CD4-positive, alpha-beta T cell treated with Interleukin-15 for 4 hours (primary cell): ENCODE measurements around the gene TOP3B.

Source experiments
- DNase-seq: peaks from one replicate; pipeline ENCODE4 v3.0.0-alpha.2; 2020; ENCODE audit warnings: low spot score

Gene TOP3B, protein sequence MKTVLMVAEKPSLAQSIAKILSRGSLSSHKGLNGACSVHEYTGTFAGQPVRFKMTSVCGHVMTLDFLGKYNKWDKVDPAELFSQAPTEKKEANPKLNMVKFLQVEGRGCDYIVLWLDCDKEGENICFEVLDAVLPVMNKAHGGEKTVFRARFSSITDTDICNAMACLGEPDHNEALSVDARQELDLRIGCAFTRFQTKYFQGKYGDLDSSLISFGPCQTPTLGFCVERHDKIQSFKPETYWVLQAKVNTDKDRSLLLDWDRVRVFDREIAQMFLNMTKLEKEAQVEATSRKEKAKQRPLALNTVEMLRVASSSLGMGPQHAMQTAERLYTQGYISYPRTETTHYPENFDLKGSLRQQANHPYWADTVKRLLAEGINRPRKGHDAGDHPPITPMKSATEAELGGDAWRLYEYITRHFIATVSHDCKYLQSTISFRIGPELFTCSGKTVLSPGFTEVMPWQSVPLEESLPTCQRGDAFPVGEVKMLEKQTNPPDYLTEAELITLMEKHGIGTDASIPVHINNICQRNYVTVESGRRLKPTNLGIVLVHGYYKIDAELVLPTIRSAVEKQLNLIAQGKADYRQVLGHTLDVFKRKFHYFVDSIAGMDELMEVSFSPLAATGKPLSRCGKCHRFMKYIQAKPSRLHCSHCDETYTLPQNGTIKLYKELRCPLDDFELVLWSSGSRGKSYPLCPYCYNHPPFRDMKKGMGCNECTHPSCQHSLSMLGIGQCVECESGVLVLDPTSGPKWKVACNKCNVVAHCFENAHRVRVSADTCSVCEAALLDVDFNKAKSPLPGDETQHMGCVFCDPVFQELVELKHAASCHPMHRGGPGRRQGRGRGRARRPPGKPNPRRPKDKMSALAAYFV

DNA sequence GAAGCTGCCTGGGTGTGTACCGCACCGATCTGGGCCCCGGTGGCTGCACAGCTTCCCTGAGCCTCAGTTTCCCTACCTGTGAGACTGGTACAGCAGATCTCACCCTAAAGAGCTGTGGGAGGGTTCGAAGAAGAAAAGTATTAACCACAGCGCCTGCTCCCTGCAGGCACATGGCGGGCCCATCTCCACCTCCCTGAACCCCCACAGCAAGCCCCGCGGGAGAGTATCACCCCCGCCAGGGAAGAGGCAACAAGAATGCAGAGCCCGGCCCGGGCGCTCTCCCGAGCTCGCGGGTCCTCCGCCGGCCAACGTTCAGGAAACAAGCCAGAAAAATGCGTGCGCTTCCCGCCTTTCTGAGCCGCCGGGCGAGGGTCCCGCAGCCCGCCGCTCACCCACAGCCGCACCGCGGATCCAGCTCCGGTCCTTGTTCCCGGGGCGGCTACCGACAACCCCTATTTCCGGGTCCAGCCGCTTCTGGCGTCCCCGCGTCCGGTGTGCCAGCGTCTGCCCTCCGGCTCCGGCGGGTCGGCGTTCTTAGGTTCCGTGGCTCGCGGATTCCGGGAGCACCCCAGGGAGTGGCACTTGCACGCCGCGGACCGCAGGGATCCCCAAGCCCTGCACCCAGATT, at the start of gene TOP3B:
TOP3B (minus strand) TSS at position 450 of the 628 bp plus-strand sequence. CDS start 7,078 bp downstream, outside the sequence.
- DNase-seq = peak; percentile 79

DNA sequence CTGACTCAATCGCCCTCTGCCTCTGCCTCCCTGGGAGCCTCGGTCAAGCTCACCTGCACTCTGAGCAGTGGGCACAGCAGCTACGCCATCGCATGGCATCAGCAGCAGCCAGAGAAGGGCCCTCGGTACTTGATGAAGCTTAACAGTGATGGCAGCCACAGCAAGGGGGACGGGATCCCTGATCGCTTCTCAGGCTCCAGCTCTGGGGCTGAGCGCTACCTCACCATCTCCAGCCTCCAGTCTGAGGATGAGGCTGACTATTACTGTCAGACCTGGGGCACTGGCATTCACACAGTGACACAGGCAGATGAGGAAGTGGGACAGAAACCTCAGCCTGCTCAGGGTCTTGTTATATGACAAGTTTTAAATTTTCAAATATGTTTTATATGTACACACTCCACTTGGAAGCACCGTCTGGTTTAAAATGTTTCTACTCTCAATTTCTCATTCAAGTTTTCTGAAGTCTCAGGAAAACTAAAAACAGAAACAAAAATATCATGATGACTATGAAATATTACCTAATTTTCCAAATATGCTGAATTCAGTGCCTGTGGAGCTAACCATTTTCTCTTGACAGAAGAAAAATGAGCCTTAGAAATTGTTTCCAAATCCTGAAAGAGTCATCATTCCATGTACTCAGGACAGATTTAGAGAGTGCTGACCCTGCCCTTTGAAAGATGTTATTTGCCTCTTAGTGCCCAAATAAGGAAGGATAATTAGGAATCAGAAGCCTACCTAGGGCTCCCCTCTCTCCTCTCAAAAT, 48.8 kb upstream of the TOP3B start:
- no peak for DNase-seq

DNA sequence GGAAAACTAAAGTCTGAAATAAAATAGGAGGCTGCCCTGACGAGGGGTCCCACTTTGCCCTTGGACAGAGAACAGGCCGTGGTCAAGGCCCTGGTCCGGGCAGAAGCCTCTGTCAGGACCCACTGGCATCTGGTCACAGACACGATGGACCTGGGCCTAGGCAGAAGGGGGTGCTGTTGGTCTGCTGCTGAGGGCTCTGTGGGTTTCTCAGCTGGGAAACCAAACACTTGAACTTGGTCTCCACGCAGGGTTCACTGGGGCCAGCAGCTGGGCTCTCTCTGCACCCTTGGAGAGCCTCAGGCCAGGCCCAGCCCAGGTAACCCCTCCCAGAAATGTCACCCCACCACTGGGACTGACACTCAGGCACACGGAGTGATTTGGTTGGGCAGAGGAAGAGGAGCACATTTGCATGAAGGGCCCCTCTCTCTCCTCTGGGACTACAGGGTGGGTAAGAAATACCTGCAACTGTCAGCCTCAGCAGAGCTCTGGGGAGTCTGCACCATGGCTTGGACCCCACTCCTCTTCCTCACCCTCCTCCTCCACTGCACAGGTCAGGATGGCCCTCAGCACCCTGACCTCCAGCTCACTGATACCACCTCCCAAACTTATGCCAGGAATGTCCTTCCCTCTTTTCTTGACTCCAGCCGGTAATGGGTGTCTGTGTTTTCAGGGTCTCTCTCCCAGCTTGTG, 48.1 kb upstream of the TOP3B start:
- no peak for DNase-seq

DNA sequence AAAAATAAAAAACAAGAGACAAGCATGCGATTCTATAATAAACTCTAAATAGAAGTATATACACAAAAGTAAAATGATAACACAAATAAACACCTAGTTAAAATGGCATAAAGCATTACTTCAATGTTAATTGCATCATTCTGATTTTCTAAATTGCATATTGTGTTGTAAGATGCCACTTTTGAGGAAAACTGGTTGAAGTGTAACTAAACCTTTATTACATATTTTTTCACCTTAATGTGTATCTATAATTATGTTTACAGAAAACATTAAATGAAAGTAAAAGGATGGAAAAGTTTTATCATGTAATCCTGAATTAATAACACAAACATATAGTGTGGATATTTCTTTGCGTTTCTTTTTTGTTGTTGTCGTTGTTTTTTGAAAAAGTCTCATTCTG, 45.4 kb upstream of the TOP3B start:
- DNase-seq = no peak

DNA sequence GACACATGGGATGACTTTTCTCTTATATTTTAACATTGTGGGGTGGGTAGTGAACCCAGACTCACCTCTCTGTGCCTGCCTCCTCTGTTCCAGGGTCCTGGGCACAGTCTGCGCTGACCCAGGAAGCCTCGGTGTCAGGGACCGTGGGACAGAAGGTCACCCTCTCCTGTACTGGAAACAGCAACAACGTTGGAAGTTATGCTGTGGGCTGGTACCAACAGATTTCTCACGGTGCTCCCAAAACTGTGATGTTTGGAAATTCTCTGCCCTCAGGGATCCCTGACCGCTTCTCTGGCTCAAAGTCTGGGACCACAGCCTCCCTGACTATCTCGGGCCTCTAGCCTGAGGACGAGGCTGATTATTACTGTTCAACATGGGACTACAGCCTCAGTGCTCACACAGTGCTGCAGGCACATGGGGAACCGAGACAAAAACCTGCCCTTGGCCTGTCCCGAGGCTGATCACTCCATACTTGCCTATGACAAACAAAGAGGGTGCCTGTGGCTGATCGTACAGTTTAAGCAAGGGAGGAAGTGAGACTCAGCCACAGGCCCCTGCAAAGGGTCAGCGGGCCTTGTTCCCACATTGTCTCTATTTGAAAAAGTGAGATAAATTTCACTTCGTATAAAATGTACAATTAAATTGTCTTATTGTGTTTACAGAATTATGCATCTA, 43.7 kb upstream of the TOP3B start:
- no peak for DNase-seq

DNA sequence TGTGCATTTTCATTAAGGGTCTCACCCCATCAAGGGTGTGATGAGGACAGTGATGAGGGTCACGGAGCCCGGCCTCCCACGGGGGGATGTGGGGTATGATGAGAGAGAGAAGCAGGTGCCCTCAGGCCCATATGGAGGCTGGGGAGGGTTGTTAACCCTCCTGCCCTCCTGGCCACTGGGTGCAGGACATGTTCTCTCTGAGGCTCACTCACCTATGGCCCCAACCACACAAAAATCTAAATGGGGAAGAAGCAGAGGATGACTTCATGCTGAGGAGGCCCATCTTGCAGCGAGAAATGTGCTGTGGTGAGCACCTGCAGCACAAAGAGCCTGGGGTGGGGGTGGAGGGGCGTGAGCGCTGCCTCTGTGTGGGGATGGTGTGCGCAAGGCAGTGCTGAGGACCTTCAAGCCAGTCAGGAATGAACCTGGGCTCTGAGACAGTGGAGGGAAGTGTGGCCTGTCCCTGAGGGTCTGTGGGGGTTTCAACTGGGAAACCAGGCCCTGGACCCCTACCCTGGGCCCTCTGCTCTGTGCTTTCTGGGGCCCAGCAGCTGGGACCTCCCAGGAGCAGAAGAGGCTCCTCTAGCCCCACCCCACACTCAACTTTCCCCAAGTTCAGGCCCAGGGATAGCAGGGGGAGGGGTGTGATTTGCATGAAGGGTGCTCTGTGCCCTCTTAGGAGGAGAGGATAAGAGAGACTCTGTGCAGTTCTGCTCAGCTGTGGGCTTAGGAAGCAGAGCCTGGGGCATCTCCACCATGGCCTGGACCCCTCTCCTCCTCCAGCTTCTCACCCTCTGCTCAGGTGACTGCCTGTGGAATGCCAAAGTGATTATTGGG, 43.0 kb upstream of the TOP3B start:
- no peak for DNase-seq

DNA sequence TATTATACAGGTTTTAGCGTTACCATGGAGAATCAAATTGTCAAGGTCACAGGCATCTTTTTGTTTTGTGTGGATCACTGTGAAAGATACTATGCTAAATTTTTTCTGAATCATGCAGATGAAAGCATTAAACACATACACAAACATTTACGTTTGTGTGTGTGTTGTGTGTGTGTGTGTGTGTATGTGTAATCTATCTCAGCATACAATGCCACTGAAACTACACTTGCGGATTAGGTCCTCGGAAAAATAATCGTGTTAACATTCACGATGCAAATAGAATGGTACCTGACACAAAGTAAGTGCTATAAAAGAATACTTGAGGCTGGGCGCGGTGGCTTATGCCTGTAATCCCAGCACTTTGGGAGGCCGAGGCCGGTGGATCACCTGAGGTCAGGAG, 41.9 kb upstream of the TOP3B start:
- no peak for DNase-seq

DNA sequence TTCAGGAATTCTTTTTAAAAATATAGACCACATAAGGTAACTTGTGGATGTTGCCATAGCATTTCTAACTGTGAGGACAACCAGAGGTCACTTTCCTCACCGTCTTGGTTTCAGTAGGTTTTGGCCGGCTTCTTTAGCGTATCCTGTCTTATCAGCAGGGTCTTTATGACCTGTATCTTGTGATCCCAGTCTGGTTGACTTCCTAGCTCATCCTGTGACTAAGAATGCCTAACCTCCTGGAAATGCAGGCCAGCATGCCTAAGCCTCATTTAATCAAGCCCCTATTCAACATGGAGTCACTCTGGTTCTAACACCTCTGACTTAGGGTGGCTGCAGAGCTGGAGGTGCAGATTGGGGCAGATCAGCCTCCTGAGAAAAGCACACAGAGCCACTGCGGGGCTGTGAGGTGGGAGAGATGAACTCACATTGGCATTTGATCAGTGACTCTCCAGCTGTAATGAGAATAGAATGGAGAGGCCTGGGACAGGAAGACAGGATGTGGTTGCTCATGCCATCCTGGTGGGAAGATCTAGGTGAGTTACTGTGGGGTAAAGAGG, 41.1 kb upstream of the TOP3B start:
- DNase-seq = no peak

DNA sequence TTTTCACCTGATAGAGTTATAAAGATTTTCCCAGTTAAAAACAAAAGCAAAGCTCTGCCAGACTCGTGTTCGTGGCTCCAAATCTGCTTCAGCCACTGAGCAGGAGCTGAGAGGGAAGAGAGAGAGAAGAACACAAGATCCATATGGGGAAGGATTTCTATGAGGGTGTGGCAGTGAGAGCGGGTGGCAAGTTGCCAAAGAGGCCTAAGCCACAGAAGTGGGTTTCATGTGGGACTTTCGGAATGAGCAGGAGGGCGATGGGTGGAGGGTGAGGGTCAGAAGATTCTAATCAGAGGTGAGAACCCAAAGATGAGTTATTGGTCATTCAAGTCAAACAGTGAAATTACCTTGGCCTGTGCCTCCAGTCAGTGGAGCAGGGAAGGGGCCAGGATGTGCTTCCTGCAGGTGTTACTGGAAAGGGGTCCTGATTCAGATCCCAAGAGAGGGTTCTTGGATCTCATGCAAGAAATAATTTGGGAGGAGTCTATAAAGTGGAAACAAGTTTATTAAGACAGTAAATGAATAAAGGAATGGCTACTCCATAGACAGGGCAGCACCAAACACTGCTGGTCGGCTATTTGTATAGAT, 40.5 kb upstream of the TOP3B start:
- DNase-seq = no peak

DNA sequence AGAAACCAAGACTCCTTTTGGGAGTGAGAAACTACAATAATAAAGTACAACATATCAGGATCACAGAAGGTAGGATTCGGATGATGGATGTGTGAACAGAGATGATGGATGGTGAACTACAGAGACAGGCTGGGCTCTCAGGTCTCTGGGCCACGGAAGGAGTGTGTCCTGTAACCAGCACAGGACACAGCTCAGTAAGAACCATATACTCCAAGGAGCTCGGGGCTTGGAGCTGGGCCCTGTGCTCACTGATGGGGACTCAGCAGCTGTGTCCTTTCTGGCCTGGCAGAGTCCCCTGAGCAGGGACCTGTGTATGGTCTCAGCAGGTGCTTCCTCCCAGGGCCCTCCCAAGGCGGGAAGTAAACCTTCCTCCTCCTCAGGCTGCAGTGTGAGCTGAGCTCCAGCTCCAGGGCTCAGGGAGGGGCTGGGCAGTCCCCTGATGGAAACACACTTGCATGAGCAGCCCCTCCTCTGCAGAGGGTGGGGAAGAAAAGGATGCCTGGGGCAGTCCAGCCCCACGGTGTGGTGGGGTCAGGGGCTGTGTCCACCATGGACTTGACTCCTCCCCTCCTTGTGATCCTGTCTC, 39.8 kb upstream of the TOP3B start:
- no peak for DNase-seq

DNA sequence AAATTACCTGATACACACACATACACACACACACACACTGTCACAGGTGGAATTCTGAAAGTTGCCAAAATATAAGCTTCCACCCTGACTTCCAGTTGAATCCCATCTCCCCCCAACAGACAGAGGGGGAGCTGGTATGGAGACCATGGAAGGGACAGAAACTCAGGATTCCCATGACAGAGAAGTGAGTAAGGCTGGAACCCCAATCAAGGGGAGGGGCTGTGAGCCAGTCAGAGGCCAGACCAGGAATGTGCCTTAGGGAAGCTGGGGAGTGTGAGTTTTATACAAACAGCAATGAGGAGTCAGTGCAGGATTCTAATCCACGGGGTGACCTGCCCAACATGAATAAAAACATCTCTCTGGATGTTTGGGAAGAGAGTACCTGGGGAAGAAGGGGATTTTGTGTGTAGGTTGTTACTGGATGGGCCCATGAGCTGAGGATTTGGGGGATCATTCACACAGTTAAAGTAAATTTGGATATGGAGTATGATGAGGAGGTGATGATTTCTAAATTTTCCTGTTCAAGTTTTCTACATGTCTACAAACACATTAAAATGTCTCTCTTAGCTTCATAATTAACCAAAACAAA, 38.7 kb upstream of the TOP3B start:
- no peak for DNase-seq

DNA sequence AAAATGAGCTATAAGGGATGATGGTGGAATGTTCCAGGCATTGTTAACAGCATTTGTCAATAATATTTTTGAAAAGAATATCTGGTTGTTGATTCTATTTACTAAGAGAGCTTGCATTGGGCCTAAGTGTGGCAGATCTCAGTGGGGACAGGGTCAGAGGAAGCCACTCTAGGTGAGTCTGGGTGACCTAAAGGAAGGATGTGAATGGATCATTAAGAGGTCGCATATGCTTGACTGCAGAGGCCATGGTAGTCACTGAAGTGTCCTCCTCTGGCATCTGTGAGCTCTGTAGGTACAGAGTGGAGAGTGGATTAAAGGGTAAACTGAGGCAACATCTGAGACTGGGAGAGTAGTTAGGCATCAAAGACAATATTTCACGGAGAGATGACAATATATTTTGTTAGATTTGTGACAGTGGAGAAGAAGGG, 37.9 kb upstream of the TOP3B start:
- no peak for DNase-seq

DNA sequence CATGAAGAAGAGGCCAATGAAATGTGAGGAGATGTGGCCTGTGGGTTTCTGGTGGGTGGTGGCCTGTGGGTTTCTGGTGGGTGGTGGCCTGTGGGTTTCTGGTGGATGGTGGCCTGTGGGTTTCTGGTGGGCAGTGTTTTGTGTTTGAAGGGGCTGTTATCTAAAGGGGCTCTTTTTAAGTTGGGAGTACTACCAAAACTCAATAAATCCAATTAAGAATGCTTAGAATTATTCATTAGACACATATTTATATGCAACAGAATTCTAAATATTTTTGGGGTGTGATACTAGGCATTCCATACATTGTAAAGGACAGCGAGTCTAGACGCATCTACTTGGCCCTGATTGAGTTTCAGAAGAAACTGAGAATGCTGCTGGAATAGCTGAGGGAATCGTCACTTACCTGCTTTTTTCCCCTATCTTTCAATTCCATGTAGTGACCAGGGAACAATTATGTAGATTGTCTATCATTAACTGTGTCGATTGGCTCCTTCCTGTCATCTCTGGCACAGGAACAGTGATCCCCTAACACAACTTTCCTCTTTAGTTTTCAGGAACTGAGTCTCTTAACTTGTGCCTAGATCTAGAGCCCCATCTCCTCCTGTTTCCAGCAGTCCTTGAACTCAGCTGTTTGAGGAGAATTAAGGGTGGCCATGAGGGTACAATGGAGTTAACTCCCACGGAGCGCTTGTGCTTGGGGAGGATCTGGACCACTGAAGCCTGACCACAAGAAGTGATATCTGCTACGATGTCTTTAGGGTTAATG, 37.3 kb upstream of the TOP3B start:
- DNase-seq = no peak

DNA sequence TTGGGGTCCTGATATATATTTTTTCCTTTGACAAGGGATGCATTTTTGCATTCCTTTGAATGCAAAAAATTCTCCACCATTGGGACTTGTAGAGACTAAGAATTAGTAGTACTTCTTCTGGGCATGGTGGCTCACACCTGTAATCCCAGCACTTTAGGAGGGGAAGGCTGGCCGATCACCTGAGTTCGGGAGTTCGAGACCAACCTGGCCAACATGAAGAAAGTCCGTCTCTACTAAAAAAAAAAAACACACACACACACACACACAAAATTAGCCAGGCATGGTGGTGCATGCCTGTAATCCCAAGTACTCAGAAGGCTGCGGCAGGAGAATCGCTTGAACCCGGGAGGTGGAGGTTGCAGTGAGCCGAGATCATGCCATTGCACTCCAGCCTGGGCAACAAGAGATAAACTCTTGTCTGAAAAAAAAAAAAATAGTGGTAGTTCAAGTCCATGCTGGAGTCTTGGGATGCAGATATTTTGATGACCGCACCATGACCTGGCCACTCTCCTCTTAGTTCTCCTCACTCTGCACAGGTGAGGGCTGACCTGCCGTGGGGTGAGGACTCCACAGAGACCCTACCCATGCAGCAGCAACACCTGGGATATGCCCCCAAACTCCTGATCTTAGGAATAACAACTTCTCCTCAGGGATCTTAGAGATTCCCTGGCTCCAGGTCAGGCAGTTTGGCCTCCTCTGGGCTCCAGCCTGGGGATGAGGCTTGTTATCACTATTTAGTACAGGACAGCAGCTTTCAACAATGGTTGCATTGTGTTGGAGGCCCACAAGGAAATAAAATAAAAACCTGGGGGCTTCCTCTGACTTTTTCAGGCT, 36.5 kb upstream of the TOP3B start:
- no peak for DNase-seq

DNA sequence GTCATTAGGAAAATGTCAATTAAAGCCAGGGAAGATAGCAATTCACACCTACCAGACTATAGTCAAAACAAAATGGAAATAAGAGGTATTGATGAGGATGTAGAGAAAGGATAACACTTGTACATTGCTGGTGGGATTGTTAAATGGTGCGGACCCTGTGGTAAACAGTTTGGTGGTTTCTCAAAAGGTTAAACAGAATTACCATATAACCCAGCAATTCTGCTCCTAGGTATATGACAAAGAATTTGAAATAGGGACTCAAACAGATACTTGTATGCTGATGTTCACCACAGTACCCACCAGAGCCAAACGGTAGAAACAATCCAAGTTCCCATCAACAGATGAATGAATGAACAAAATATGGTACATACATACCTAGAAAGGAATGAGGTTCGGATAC, 33.0 kb upstream of the TOP3B start:
- DNase-seq = no peak

DNA sequence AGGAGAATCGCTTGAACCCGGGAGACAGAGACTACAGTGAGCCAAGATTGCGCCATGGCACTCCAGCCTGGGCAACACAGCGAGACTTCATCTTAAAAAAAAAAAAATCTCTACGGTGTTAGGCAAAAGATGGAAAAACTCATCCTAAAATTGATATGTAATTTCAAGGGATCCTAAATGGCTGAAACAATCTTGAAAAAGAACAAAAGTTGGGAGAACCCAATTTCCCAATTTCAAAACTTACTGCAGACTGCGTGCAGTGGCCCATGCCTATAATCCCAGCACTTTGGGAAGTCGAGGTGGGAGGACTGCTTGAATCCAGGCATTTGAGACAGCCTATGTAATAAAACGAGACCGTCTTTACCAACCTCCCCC, 31.7 kb upstream of the TOP3B start:
- DNase-seq = no peak
